Fibroblast of upper back skin (primary cell): ENCODE results near the gene CACNA1B.
"Not testable (repeated sequence)": the region's sequence is repeated elsewhere in the genome, so short reads cannot be mapped to it uniquely, and the experiment has no call there.

Experiments used
- DNase-seq: peaks from one replicate; pipeline ENCODE4 v3.0.0-alpha.2; 2013

Gene CACNA1B

GRCh38 chr9:137988701-137989100 is 111.1 kb downstream of the CACNA1B start:
- DNase-seq = no peak

- DNase-seq = no peak
Measured at GRCh38 chr9:137989156-137989555, 111.6 kb downstream of the CACNA1B start.

DNA sequence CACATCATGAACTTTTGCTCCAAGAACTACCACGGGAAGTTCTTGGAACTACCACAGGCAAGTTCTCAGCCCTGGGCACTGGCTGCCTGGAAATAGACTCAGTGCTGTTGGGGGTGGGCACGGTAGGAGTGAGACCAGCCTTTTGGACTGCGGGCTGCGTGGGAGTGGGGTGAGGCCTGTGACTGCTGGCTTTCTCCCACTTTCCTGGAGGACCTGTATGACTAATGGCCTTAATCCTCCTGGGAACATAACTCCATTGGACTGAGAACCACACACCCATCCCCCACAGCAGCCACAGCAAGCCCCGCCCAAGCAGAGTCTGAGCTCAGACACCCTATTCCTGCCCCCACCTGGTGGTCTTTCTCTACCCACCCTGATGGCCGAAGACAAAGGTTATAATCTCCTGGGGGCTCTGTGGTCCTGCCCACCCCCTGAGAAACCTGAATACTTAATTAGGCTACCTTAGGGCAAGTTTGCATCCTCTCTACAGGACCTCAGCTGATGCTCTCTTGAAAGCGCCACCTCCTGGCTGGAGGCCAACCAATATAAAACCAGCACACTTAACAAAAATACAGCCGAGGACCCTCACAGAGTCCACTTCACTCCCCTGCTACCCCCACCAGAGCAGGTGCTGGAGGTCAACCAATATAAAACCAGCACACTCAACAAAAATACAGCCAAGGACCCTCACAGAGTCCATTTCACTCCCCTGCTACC is 112.6 kb downstream of the CACNA1B start:
- DNase-seq = no peak

DNA sequence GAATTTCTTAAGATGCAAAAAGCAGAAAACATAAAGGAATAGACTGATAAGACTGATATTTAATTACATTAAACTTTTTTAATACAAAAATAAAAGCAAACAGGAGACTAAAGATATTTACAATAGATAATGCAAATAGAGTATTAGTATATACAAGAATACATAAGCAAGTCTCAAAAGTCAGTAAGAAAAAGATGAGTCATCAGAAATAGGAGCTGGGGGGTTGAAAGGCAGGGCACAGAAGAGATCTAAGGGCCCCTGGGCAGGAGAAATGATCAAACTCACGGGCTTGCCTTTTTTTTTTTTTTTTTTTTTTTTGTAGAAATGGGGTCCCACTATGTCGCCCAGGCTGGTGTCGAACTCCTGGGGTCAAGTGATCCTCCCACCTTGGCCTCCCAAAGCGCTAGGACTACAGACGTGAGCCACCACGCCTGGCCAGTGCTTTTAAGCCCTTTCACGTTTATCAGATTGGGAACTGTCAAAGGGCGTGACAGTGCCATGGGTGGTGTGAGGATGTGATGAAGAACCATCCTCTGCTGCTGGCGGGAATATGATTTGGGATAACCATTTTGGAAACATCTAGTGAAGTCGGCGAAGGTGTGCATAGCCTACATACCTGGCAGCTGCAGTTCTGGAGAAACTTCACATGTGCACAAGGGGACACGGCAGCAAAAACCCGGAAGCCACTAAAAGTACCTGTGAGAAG is 126.1 kb downstream of the CACNA1B start:
- DNase-seq = no peak

DNA sequence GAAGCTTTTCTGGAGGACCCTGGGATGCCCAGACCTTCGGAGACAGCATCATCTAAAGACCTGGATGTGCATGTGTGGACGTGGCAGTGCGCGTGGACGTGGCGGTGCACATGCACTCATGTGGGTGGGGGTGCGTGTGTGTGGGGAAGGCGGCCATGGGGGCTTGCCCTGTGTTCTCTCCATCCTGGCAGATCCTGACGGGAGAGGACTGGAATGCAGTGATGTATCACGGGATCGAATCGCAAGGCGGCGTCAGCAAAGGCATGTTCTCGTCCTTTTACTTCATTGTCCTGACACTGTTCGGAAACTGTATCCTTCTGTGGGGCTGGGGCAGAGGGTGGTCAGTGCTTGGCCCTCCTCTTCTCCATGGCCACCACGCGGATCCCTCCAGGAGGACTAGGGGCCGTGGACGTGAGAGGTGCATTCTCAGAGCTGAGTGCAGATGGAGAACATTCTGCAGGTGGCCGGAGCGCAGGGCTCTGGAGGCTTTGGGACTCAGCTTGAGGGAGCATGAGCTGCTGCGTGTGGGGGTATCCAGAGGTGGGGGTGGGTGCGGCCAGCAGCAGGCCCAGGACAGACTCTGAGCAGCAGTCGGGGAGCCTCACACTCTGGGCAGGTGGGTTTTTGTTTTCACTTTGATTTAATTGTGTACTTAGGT is 129.1 kb downstream of the CACNA1B start:
- DNase-seq = no peak

DNA sequence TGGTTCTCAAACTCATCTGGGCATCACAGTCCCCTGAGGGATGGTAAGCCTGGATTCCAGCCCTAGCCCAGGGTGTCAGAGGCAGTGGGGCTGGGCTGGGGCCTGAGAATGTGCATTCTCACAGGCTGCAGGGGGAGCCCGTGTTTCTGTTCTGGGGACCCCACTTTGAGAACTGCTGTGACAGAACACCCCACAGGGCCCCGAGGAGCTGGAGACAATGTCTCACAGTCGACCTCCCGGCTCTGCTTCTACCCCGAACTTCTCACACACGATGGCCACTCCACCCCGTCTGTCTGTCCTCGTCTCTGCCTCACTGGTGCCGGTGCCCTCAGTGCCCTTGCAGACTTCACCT is 130.0 kb downstream of the CACNA1B start:
- no peak for DNase-seq

- DNase-seq = no peak
Measured at GRCh38 chr9:138007918-138008841, 130.6 kb downstream of the CACNA1B start.

DNA sequence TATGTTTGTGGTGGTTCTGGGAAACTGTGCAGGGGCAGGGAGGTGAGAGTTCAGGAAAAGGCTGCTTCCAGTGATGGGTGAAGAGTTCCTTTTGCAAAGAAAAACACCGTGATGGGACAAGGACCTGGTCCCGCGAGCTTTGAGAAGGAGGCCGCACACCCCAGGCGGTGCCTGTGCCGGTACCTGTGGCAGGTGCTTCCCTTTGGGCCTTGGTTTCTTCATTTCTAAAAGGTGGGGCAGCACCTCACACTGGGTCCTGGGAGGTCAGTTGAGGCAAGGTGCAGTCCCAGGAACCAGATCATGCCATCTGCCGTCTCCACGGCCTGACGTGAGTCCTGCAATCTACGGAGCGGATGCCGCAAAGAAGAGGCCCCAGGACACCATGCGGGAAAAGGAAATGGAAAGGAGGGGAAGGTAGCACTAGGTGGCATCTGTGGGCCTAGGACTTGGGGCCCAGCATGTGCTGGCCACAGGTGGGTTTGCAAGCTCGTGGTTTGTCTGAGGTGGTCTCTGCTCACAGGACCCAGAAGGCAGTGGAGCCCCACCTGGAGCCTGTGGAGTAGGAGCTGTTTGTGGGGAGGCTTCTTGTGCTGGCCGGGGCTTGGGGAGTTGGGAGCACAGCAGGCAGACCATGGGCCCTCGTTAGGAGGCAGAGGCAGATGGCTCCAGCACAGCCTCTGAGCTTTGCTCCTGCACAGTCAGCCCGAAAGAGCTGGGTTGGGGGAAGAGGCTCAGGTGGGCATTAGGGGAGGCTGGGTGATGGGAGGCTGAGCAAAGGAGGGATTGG is 131.6 kb downstream of the CACNA1B start:
- no peak for DNase-seq

- no peak for DNase-seq
Measured at GRCh38 chr9:138009803-138010690, 132.5 kb downstream of the CACNA1B start.

GRCh38 chr9:138010861-138011260 is 133.3 kb downstream of the CACNA1B start:
- no peak for DNase-seq

DNA sequence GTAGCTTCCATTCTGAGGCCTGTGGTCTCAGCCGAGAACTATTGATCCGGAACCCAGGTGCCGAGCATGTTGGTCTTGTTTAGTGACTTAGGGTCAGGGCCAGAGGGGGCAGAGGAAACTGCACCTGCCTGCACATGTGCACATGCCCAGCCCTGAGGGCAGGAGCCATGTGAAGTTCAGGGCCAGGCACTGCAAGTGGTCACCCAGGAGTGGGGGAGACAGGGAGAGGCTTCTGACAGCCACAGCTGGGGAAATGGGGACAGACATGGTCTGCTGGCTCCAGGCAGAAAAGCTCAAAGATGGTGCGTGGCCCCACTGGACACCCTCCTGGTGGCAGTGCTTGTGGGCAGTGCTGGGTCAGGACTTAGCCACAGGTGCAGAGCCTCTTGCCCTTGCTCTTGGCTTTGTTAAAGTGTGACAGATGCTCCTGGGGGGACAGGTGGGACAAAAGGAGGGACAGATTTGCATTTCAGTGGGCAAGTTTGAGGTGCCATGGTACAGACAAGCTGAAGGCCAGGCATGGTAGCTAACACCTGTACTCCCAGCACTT is 134.4 kb downstream of the CACNA1B start:
- DNase-seq = no peak

GRCh38 chr9:138013273-138013672 is 135.7 kb downstream of the CACNA1B start:
- DNase-seq = no peak

DNA sequence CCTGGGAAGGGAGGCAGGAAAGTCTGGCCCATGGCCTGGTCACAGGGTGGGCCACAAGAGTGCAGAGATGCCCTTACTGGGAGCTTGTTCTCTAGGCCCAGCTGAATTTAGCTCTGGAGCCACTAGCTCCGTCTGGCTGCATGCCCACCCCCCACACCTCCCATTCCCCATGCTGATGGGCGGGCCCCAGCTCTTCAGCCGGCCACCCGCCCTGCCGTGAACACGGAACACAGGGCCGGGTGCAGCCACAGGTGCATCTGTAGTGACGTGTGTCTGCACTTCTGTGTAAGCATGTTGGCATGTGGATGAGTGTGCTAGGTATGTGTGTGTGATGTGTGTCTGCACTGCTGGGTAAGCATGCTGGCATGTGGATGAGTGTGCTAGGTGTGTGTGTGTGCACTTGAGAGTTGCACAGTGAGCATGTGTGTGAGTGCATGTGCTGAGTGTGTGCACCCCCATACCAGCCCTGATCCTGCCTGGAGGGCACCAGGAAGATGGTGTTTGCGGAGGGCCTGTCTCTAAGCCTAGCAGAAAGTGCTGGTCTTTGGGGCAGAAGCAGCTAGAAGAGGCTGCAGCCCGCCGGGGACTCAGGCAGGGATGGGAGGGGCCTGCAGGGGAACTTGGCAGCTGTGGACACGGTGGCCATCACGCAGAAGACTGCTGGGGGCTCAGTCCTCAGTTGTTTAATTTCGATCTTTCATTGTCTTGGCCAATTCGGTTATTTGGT is 136.4 kb downstream of the CACNA1B start:
- no peak for DNase-seq

GRCh38 chr9:138014563-138014945 is 137.0 kb downstream of the CACNA1B start:
- no peak for DNase-seq

DNA sequence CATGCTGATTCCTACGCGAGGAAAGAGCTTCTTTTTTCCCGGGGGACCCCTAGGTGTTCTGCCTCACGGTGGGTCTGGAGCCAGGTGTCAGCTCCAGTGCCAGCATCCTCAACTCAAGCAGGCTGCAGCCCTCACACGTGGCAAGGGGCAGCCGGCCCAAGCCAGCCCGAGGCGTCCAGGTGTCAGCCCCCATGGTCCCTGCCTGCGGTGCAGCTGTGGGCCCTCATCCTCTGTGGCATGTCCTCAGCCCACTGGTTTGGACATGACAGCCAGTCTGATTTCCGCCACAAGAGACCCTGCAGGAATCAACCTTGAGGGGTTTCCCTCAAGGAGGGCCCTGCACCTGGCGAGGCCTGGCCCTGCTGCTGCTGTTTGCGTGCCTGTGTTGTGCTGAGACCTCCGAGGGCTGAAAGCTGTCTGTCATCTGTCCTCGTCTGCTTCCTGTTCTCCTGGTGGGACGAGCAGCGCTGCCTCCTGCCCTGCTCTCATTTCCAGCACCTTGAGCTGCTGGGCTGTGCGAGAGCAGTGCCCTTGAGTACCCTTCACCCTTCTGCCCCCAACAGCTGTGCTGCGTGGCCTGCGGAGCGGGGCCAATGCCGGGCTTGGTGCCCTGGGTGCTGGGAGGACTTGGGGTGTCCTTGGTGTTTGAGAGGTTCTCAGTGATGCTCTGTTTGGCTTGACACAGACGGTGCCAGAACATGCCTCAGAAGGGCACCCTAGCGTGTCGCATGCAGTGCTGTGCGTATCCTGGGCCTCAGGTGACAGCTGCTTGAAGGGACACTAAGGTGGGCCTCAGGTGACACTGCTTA is 137.6 kb downstream of the CACNA1B start:
- DNase-seq = no peak

- no peak for DNase-seq
Measured at GRCh38 chr9:138016406-138017187, 139.0 kb downstream of the CACNA1B start.

GRCh38 chr9:138017200-138017599 is 139.6 kb downstream of the CACNA1B start:
- DNase-seq = no peak

DNA sequence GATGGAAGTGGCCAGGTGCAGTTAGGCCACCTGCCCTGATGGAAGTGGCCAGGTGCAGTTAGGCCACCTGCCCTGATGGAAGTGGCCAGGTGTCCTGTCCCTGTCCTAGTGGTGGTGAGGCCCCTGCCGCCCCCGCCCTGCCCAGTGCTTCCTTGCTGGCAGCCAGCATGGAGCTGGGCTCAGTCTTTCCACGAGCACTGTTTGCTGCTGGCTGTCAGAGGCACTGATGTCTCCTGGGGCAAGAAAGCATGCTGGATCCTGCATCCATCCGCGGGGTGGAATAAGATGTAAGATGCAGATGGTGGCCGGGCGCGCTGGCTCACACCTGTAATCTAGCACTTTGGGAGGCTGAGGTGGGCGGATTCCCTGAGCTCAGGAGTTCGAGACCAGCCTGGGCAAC is 141.9 kb downstream of the CACNA1B start:
- DNase-seq = not testable (repeated sequence)
